Kidney tubule cell (primary cell): ENCODE measurements around the gene TCP11L2.
"Not testable (repeated sequence)": the region's sequence is repeated elsewhere in the genome, so short reads cannot be mapped to it uniquely, and the experiment has no call there.

Experiments used
- DNase-seq: peaks from one replicate; pipeline ENCODE4 v3.0.0-alpha.2; 2018; ENCODE audit warnings: low spot score

Gene TCP11L2

GRCh38 chr12:106284358-106285105 lies 18.0 kb upstream of the TCP11L2 start:
- no peak for DNase-seq

- peak; percentile 70 for DNase-seq
Measured at GRCh38 chr12:106285982-106286381, 16.6 kb upstream of the TCP11L2 start.

- not testable (repeated sequence) for DNase-seq
Measured at GRCh38 chr12:106286576-106287162, 15.9 kb upstream of the TCP11L2 start.

- DNase-seq, result no peak
Measured at GRCh38 chr12:106287364-106287763, 15.2 kb upstream of the TCP11L2 start.

- no peak for DNase-seq
Measured at GRCh38 chr12:106288101-106288493, 14.4 kb upstream of the TCP11L2 start.

- DNase-seq, result peak; percentile 87
Measured at GRCh38 chr12:106288494-106289195, 13.9 kb upstream of the TCP11L2 start.

- peak; percentile 34 for DNase-seq
Measured at GRCh38 chr12:106289196-106289681, 13.3 kb upstream of the TCP11L2 start.

GRCh38 chr12:106290666-106291065 lies 11.9 kb upstream of the TCP11L2 start:
- no peak for DNase-seq

GRCh38 chr12:106291342-106291741 lies 11.2 kb upstream of the TCP11L2 start:
- DNase-seq, result no peak

GRCh38 chr12:106292339-106292738 lies 10.2 kb upstream of the TCP11L2 start:
- DNase-seq, result no peak

- DNase-seq, result peak; percentile 85
Measured at GRCh38 chr12:106296179-106296877, 6.2 kb upstream of the TCP11L2 start.

- no peak for DNase-seq
Measured at GRCh38 chr12:106297075-106297474, 5.5 kb upstream of the TCP11L2 start.

- DNase-seq, result no peak
Measured at GRCh38 chr12:106297681-106298080, 4.9 kb upstream of the TCP11L2 start.

- no peak for DNase-seq
Measured at GRCh38 chr12:106299202-106299774, 3.2 kb upstream of the TCP11L2 start.

- DNase-seq, result peak; percentile 61
Measured at GRCh38 chr12:106300761-106301160, 1.8 kb upstream of the TCP11L2 start.

- DNase-seq, result no peak
Measured at GRCh38 chr12:106301241-106301610, 1.3 kb upstream of the TCP11L2 start.

- DNase-seq, result peak; percentile 69
Measured at GRCh38 chr12:106301611-106302321, 767 bp upstream of the TCP11L2 start.

GRCh38 chr12:106303202-106303820 lies 778 bp downstream of the TCP11L2 start:
- DNase-seq, result peak; percentile 71

GRCh38 chr12:106304001-106304421 lies 1.5 kb downstream of the TCP11L2 start:
- no peak for DNase-seq

- no peak for DNase-seq
Measured at GRCh38 chr12:106304797-106305196, 2.3 kb downstream of the TCP11L2 start.

GRCh38 chr12:106305376-106305775 lies 2.8 kb downstream of the TCP11L2 start:
- DNase-seq, result peak; percentile 26
